Epidermal melanocyte (primary cell): ENCODE results near the gene TMEM131.
"Not testable (repeated sequence)": the region's sequence is repeated elsewhere in the genome, so short reads cannot be mapped to it uniquely, and the experiment has no call there.

Experiments used
- DNase-seq: peaks from one replicate; pipeline ENCODE4 v3.0.0; 2011; ENCODE audit warnings: low spot score; ENCODE audit not compliant: insufficient read length

The TMEM131 gene

GRCh38 chr2:97957432-97958183, 38.1 kb downstream of the TMEM131 start:
- DNase-seq = no peak

- not testable (repeated sequence) for DNase-seq
Measured at GRCh38 chr2:97956753-97957152, 39.0 kb downstream of the TMEM131 start.

- no peak for DNase-seq
Measured at GRCh38 chr2:97953853-97954252, 41.9 kb downstream of the TMEM131 start.

- DNase-seq = no peak
Measured at GRCh38 chr2:97952357-97952756, 43.4 kb downstream of the TMEM131 start.

GRCh38 chr2:97951155-97951680, 44.5 kb downstream of the TMEM131 start:
- DNase-seq = no peak

- no peak for DNase-seq
Measured at GRCh38 chr2:97950329-97951154, 45.2 kb downstream of the TMEM131 start.

- no peak for DNase-seq
Measured at GRCh38 chr2:97948926-97949325, 46.8 kb downstream of the TMEM131 start.

- DNase-seq = no peak
Measured at GRCh38 chr2:97945791-97946190, 50.0 kb downstream of the TMEM131 start.

- no peak for DNase-seq
Measured at GRCh38 chr2:97936881-97937280, 58.9 kb downstream of the TMEM131 start.

- DNase-seq = no peak
Measured at GRCh38 chr2:97936199-97936598, 59.5 kb downstream of the TMEM131 start.

- DNase-seq = peak; percentile 22
Measured at GRCh38 chr2:97935719-97936161, 60.0 kb downstream of the TMEM131 start.

- no peak for DNase-seq
Measured at GRCh38 chr2:97932975-97933662, 62.6 kb downstream of the TMEM131 start.

GRCh38 chr2:97931858-97932225, 63.9 kb downstream of the TMEM131 start:
- no peak for DNase-seq

GRCh38 chr2:97931118-97931857, 64.5 kb downstream of the TMEM131 start:
- DNase-seq = no peak

GRCh38 chr2:97928591-97928990, 67.2 kb downstream of the TMEM131 start:
- no peak for DNase-seq

- no peak for DNase-seq
Measured at GRCh38 chr2:97926946-97927345, 68.8 kb downstream of the TMEM131 start.

GRCh38 chr2:97924194-97924593, 71.6 kb downstream of the TMEM131 start:
- DNase-seq = no peak

GRCh38 chr2:97919858-97920257, 75.9 kb downstream of the TMEM131 start:
- DNase-seq = no peak

- no peak for DNase-seq
Measured at GRCh38 chr2:97918818-97919217, 76.9 kb downstream of the TMEM131 start.

GRCh38 chr2:97917668-97918067, 78.1 kb downstream of the TMEM131 start:
- not testable (repeated sequence) for DNase-seq

- DNase-seq = no peak
Measured at GRCh38 chr2:97914691-97915213, 81.0 kb downstream of the TMEM131 start.
